Left lung (tissue), 10 donors: ENCODE results near the gene KRTAP4-11. TPM values are rescaled to one million over a fixed set of nuclear protein-coding genes. Genes with fewer than 3 reads are reported as not detected.
"Not testable (repeated sequence)": the region's sequence is repeated elsewhere in the genome, so short reads cannot be mapped to it uniquely, and the experiment has no call there.

Experiments used
- ATAC-seq: fragments of 200-7000 bp; cut with Tn5 transposase; one replicate; pipeline ENCODE4 v1.9.1; 2020; ENCODE audit warnings: moderate library complexity
- DNase-seq, 4 donors: peaks; one replicate each; pipeline ENCODE4 v3.0.0-alpha.2; 2013 to 2020
- H3K27ac ChIP-seq, 2 donors: fragments of 200-600 bp; sonication (generic) in 1 of 2; one replicate each; pipeline versions ENCODE4 v1.5.0 to v1.8.0; 2020 to 2021
- H3K27me3 ChIP-seq, 2 donors: fragments of 200-600 bp; sonication (generic) in 1 of 2; one replicate each; pipeline versions ENCODE4 v1.5.0 to v1.8.0; 2020 to 2021
- H3K36me3 ChIP-seq, 2 donors: fragments of 200-600 bp; sonication (generic) in 1 of 2; one replicate each; pipeline versions ENCODE4 v1.5.0 to v1.8.0; 2020 to 2021
- H3K4me1 ChIP-seq, 2 donors: fragments of 200-600 bp; one replicate each; pipeline ENCODE4 v1.8.0; 2021
- H3K4me3 ChIP-seq, 2 donors: fragments of 200-600 bp; sonication (generic) in 1 of 2; one replicate each; pipeline versions ENCODE4 v1.5.0 to v1.8.0; 2020 to 2021; ENCODE audit warnings: mild to moderate bottlenecking in 1 of 2
- H3K9me3 ChIP-seq, 2 donors: fragments of 200-600 bp; sonication (generic) in 1 of 2; one replicate each; pipeline versions ENCODE4 v1.5.0 to v1.8.0; 2020 to 2021
- CTCF ChIP-seq, 2 donors: fragments of 200-600 bp; sonication (generic) in 1 of 2; IDR thresholded peaks; one replicate each; pipeline versions ENCODE4 v1.5.0 to v1.8.0; 2021; ENCODE audit warnings: antibody characterized with exemption in 2 of 2
- intact Hi-C, 2 donors: fragments of 100-400 bp; cut with DNase I; formaldehyde crosslinking; loops; one replicate each; pipeline versions ENCODE4 v1.11.2 to v1.14.2; 2022
- polyA plus RNA-seq, 6 donors: library from polyadenylated mRNA; unstranded; fragments of 120-200 nt; gene quantifications; one replicate each; pipeline ENCODE4 v1.2.1, GENCODE V29; 2013; ENCODE audit not compliant: insufficient read length in 6 of 6
- total RNA-seq, 2 donors: library from RNA; stranded (reverse); fragmentation: NEBNext Ultra II Directional; extraction: Animal tissue kit (Norgen Biotek cat#: 25700); gene quantifications; one replicate each; pipeline ENCODE4 v1.2.1, GENCODE V29; 2021
- donor health status: DM: no; HTN: yes; CAD: no.
- donor health status: DM: no; HTN: no; CAD: no.

Gene KRTAP4-11
- total and polyA plus RNA-seq, 8 donors = 0.23 TPM; not detected in 7

- H3K4me3 ChIP-seq = no peak overlapping the region
- TF ChIP-seq CTCF (IDR thresholded peaks at IDR 0.05) = no peak
- intact Hi-C loops = no loop called here
- H3K27ac ChIP-seq = no peak overlapping the region
- DNase-seq (no peak), ATAC-seq (no peak)
- H3K36me3 ChIP-seq = no peaks in the 10 kb centered on the region
- H3K9me3 ChIP-seq = no peaks in the 10 kb centered on the region
- H3K27me3 ChIP-seq = peaks cover 0 to 8% of the 10 kb centered on the region in 2 donors
- H3K4me1 ChIP-seq = no peaks in the 10 kb centered on the region
These were observed 3.6 kb upstream of the KRTAP4-11 start for GRCh38 chr17:41121742-41122141.

DNA sequence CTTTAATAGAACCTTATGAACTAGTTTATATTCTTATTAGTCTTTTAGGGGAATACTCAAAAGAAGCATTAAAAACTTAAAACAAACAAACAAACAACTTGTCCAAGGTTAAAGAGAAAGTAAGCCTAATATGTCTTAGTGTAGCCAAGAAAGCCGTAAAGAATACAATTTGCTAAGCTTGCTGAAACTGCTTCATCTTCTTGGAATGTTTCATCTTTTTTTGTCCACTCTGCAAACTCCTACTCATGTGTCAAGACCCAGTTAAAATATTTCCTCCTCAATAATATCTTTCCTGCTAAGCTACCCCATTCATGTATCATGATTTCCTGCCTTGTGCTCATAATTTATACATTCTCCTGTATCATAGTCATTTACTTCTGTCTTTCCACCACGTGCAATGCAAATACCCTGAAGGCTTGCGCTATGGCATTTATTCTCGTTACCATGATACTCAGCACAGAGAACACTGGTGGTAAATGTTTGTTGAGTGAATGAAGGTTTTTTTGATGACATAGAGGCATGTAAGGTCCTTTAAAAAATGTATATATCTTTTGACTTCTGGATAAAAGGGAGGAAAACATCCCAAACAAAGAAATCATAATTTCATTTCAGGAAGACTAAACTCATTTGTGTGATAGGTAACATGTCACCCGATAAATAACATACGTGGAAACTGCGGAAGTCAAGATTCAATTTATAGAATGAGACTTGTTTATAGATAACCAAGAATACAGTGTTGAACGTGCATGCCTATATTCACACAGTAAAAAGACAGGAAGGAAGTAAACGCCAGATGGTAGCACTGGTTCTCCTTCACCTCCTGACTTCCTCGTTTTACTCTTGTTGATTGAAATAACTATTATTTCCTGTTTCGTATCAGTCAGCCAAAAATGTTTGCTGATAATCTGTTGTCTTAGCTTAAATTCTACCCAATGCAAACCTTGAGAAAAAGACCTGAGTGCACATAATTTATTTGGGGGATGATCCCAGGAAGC is 1.8 kb upstream of the KRTAP4-11 start:
- H3K4me1 ChIP-seq, H3K36me3 ChIP-seq, DNase-seq, H3K27me3 ChIP-seq, ATAC-seq, H3K27ac ChIP-seq, H3K4me3 ChIP-seq, intact Hi-C loops, H3K9me3 ChIP-seq: not testable (repeated sequence)

- no peaks in the 10 kb centered on the region for H3K9me3 ChIP-seq
- no peaks in the 10 kb centered on the region for H3K4me1 ChIP-seq
- no peak overlapping the region for H3K4me3 ChIP-seq
- H3K27me3 ChIP-seq = peaks cover 0 to 7% of the 10 kb centered on the region in 2 donors
- ATAC-seq = no peak
- no peaks in the 10 kb centered on the region for H3K36me3 ChIP-seq
- TF ChIP-seq CTCF (IDR thresholded peaks at IDR 0.05) = no peak
- H3K27ac ChIP-seq = no peak overlapping the region
- intact Hi-C loops = no loop called here
- DNase-seq = no peak
These were observed 548 bp upstream of the KRTAP4-11 start for GRCh38 chr17:41118721-41119120.

DNA sequence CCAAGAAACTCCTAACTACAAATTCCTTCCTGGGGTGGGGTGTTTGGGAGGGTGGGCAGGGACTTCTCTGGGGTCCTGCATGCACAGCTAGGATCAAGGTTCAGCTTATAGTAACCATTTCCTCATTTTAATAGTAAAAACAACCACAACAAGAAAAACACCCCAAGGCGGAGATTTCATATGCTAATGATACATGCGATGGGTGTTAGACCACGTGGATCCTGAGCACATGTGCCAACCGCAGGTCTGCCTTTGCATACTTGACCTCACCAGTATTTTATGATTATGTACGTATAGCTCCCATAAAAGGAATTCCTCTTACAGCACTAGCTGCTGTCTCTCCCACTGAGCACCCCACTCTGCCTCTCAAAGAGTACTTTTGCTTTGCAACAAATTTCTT is 1.9 kb downstream of the KRTAP4-11 start:
- no peak for DNase-seq
- intact Hi-C loops = no loop called here
- no peak for TF ChIP-seq CTCF (IDR thresholded peaks at IDR 0.05)
- H3K4me3 ChIP-seq = no peak overlapping the region
- no peaks in the 10 kb centered on the region for H3K36me3 ChIP-seq
- peaks cover 0 to 7% of the 10 kb centered on the region in 2 donors for H3K27me3 ChIP-seq
- H3K9me3 ChIP-seq = no peaks in the 10 kb centered on the region
- H3K4me1 ChIP-seq = no peaks in the 10 kb centered on the region
- ATAC-seq = no peak
- H3K27ac ChIP-seq = no peak overlapping the region

DNA sequence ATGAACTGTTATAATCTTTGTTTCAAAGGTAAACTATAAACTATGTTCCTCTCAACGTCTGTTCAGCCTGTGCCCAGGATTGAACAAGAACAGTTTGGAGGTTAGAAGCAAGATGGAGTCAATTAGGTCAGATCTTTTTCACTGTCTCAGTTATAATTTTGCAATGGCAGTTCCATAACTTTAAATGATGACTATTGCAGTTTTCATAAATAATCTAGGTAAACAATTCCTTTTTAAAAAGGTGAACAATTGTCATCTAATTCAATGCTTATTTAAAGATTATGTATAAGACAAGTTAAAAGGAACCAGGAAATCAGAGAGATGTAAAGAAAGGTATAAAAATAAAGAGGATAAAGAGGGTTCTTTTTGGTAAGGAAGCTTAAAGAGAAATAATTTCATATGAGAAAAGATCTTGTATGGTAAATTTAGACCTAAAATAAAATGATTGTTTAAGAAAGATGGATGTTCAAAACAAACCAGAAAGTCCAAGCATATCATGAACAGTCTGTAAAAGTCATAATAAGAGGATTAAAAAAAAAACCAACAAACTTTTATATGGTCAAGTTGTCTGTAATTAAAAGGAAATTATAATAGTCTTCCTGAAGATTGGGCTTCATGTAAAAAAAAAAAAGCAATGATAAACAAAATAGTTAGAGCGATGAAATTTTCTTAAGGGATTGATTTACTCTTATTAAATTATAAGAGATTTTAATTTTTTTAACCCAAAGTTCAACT is 6.9 kb downstream of the KRTAP4-11 start:
- intact Hi-C loops = no loop called here
- H3K4me1 ChIP-seq = no peaks in the 10 kb centered on the region
- DNase-seq (no peak), ATAC-seq (no peak)
- peaks cover 0 to 7% of the 10 kb centered on the region in 2 donors for H3K27me3 ChIP-seq
- H3K4me3 ChIP-seq = no peak overlapping the region
- TF ChIP-seq CTCF (IDR thresholded peaks at IDR 0.05) = no peak
- no peak overlapping the region for H3K27ac ChIP-seq
- no peaks in the 10 kb centered on the region for H3K9me3 ChIP-seq
- H3K36me3 ChIP-seq = no peaks in the 10 kb centered on the region

DNA sequence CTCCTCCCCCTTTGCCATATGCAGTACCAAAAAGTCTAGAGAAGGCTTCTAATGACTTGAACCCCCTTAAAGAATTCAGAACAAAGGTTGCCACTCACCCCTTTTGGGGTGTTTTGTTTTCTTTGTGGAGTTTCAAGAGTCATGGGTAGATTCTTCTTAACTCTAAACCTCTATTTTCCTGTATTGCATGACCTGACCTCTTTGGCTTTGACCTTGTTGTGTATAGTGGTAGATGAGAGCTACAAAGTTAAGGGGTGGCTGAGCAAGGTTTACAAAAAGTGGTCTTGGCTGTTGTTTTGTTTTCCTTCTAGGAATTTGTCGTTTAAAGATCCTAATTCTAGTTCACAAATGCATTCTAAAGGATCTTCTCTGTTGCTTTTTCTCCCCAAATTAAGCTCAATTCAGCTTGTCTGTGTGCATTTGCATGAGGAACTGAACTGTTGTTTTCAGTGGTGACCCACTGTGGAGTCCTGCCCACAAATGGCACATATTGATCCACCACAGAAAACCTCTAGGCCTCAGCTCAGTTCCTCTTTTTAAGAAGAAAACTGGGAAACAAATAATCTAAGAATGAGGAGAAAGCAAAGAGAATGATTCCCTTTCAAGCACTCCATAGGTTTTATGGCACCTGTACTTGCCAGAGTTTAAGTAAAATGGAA is 9.3 kb downstream of the KRTAP4-11 start:
- H3K9me3 ChIP-seq, H3K27me3 ChIP-seq, DNase-seq, H3K4me1 ChIP-seq, H3K36me3 ChIP-seq, H3K27ac ChIP-seq, H3K4me3 ChIP-seq, intact Hi-C loops, ATAC-seq: not testable (repeated sequence)
